HEK293 (cell line): ENCODE measurements around the gene ESPNL.
A peak's percentile ranks its signal among the peaks of the same experiment; 100 is the strongest.

Experiments
- CTCF ChIA-PET: fragments of 350-600 bp; formaldehyde crosslinking; extraction: SDS; loops from one replicate; lab custom pipeline; 2021; ENCODE audit warnings: antibody characterized with exemption; lab: Yijun Ruan, JAX
- POLR2A ChIA-PET: fragments of 300-600 bp; formaldehyde crosslinking; extraction: SDS; loops from one replicate; lab custom pipeline; 2020; ENCODE audit warnings: antibody characterized with exemption, inconsistent platforms; lab: Yijun Ruan, JAX
- H3K27ac ChIP-seq: fragments of 200-500 bp; sonication (Bioruptor generic); 2 replicates; pipeline ENCODE4 v1.5.1; 2014; ENCODE audit warnings: low read depth, low read length, control low read depth, inconsistent platforms; ENCODE audit errors: extremely low read depth
- H3K36me3 ChIP-seq, 2 experiments: fragments of 200-500 bp in 1 of 2; sonication (Bioruptor generic) in 1 of 2; 1 replicate in 1 of 2; 2 replicates in 1 of 2; pipeline ENCODE4 v1.5.1; 2014 to 2017; ENCODE audit warnings: inconsistent platforms in 2 of 2, low read length in 2 of 2; ENCODE audit not compliant: control insufficient read depth in 2 of 2, insufficient read depth in 1 of 2
- H3K4me1 ChIP-seq: fragments of 200-500 bp; sonication (Bioruptor generic); 2 replicates; pipeline ENCODE4 v1.5.1; 2014; ENCODE audit warnings: mild to moderate bottlenecking, low read length, inconsistent platforms; ENCODE audit not compliant: control insufficient read depth, insufficient read depth
- H3K4me3 ChIP-seq: 2 replicates; pipeline ENCODE4 v1.5.1; 2011; ENCODE audit warnings: low read depth, mild to moderate bottlenecking, control low read depth, low read length, moderate library complexity
- H3K9me3 ChIP-seq: fragments of 200-500 bp; sonication (Bioruptor generic); 2 replicates; pipeline ENCODE4 v1.5.1; 2014; ENCODE audit warnings: low read depth, low read length, inconsistent platforms; ENCODE audit not compliant: control insufficient read depth, insufficient read depth
- SCRT2 ChIP-seq: fragments of 450-650 bp; formaldehyde crosslinking; IDR thresholded peaks from 2 replicates; pipeline ENCODE4 v1.5.1; 2016; ENCODE audit warnings: missing biosample characterization, missing genetic modification characterization
- WT1 ChIP-seq: fragments of 450-650 bp; formaldehyde crosslinking; IDR thresholded peaks from 2 replicates; pipeline ENCODE4 v1.5.1; 2016; ENCODE audit warnings: missing biosample characterization, missing genetic modification characterization
- ZBTB1 ChIP-seq: fragments of 450-650 bp; formaldehyde crosslinking; IDR thresholded peaks from 2 replicates; pipeline ENCODE4 v1.5.1; 2016; ENCODE audit warnings: missing biosample characterization, missing genetic modification characterization
- ZFP3 ChIP-seq: fragments of 450-650 bp; formaldehyde crosslinking; IDR thresholded peaks from 2 replicates; pipeline ENCODE4 v1.5.1; 2016; ENCODE audit warnings: low read depth, missing biosample characterization, missing genetic modification characterization
- ZNF133 ChIP-seq: fragments of 450-650 bp; formaldehyde crosslinking; IDR thresholded peaks from 2 replicates; pipeline ENCODE4 v1.5.1; 2016; ENCODE audit warnings: missing biosample characterization, missing genetic modification characterization
- ZNF138 ChIP-seq: fragments of 450-650 bp; formaldehyde crosslinking; IDR thresholded peaks from 2 replicates; pipeline ENCODE4 v1.5.1; 2016; ENCODE audit warnings: missing biosample characterization, missing genetic modification characterization, borderline replicate concordance
- ZNF174 ChIP-seq: fragments of 450-650 bp; formaldehyde crosslinking; IDR thresholded peaks from 2 replicates; pipeline ENCODE4 v1.5.0; 2017; ENCODE audit warnings: missing biosample characterization, mild to moderate bottlenecking, missing genetic modification characterization
- ZNF404 ChIP-seq: fragments of 450-650 bp; formaldehyde crosslinking; IDR thresholded peaks from 2 replicates; pipeline ENCODE4 v1.5.1; 2017; ENCODE audit warnings: missing biosample characterization, missing genetic modification characterization
- ZNF48 ChIP-seq: fragments of 450-650 bp; formaldehyde crosslinking; IDR thresholded peaks from 2 replicates; pipeline ENCODE4 v1.5.1; 2016; ENCODE audit warnings: missing biosample characterization, missing genetic modification characterization
- ZNF843 ChIP-seq: fragments of 450-650 bp; formaldehyde crosslinking; IDR thresholded peaks from 2 replicates; pipeline ENCODE4 v1.5.1; 2016; ENCODE audit warnings: missing biosample characterization, missing genetic modification characterization
- TF ChIP-seq, protein P1 (sequence below): fragments of 450-650 bp; IDR thresholded peaks from 2 replicates; pipeline ENCODE4 v1.5.1; 2018; ENCODE audit warnings: missing biosample characterization, mild to moderate bottlenecking, missing genetic modification characterization
- TF ChIP-seq, protein P2 (sequence below): fragments of 450-650 bp; formaldehyde crosslinking; IDR thresholded peaks from 2 replicates; pipeline ENCODE4 v1.5.1; 2016; ENCODE audit warnings: missing biosample characterization, missing genetic modification characterization
- TF ChIP-seq, protein P3 (sequence below): fragments of 450-650 bp; formaldehyde crosslinking; IDR thresholded peaks from 2 replicates; pipeline ENCODE4 v1.5.1; 2017; ENCODE audit warnings: missing biosample characterization, missing genetic modification characterization
- TF ChIP-seq, protein P4 (sequence below): fragments of 450-650 bp; formaldehyde crosslinking; IDR thresholded peaks from 2 replicates; pipeline ENCODE4 v1.5.1; 2016; ENCODE audit warnings: missing biosample characterization, missing genetic modification characterization

ESPNL gene

DNA sequence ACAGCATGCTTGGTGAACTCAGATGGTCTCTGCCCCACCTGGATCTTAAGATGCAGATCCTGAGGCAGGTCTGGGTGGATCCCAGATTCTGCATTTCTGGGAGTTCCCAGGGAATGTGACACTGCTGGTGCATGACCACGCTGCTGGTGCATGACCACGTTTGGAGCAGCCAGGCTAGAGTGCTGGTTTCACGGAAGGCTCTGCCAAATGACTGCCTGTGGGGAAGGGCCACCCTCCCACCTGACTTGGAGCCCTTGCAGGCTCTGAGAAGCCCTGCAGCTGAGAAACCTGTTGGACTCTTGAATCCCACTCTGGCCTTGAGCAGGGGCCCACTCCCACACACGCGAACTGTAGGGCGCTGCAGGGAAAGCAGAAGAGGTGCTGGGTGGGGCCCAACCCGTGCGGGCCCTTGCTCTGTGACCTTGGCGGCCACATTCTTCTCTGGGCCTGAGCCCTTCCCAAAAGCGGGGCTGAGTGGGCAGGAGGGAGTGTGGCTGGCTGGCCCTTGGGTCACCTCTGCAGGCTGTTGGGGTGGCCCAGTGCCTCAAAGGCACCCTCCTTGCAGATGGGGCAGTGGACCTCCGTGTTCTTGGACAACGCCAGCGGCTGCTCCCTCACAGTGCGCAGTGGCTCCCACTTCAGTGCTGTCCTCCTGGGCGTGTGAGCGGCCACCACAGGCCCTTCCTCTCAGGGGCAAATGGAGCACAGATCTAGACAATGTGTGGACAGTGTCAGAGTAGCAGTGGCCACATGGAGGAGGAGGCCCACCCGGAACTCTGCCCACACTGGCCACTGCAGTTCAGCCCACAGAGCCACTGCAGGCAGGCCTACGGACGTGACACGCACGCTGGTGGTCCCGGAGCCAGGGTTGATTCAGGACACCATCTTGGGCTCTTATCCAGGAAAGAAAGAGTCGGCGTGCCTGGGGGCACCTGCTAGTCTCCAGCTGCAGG is 66.5 kb downstream of the ESPNL start:
- TF ChIP-seq ZNF174 (tag by site-specific recombination) (no peak), ZNF133 (tag by site-specific recombination) (no peak), SCRT2 (tag by site-specific recombination) (peak; percentile 53; the same call in 1 of the 2 replicates)
- TF ChIP-seq, protein P1, sequence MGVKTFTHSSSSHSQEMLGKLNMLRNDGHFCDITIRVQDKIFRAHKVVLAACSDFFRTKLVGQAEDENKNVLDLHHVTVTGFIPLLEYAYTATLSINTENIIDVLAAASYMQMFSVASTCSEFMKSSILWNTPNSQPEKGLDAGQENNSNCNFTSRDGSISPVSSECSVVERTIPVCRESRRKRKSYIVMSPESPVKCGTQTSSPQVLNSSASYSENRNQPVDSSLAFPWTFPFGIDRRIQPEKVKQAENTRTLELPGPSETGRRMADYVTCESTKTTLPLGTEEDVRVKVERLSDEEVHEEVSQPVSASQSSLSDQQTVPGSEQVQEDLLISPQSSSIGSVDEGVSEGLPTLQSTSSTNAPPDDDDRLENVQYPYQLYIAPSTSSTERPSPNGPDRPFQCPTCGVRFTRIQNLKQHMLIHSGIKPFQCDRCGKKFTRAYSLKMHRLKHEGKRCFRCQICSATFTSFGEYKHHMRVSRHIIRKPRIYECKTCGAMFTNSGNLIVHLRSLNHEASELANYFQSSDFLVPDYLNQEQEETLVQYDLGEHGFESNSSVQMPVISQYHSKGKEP, result no peak
- Histone ChIP-seq H3K27ac (no peak overlapping the region), H3K36me3 (peaks cover 3 to 58% of the 10 kb centered on the region in 2 experiments; a peak in 2 of 3 replicates), H3K4me3 (no peak overlapping the region), H3K9me3 (no peaks in the 10 kb centered on the region), H3K4me1 (peaks cover 8% of the 10 kb centered on the region; the same call in 1 of the 2 replicates)
- ChIA-PET POLR2A (no interaction called here), CTCF (interaction anchor here (0.5 to 1.9 kb wide), 2 partner anchors 8 to 1046 kb away, joined by 3 to 6 read pairs; partner anchors contain the start of gene ERFE)

DNA sequence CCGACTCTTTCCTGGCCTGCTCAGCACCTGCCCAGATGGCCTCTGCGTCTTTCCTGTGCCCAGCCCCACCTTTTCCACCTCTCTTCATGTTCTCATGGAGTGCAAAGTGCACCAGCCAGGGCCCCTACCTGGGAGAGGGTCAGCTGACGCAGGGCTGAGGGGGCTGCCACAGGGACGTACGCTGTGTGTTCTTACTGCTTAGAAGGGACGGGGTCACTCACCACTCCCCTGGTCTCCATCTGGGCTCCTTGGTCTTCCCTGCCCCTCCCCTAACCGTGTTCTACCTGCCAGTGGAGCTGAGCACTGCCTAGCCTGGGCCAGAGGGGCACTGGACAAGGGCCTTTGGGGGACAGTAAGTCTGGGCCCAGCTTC is 67.2 kb downstream of the ESPNL start:
- TF ChIP-seq ZNF48 (no peak), ZBTB1 (tag by site-specific recombination) (no peak), ZNF843 (tag by site-specific recombination) (no peak), WT1 (tag by site-specific recombination) (no peak), ZFP3 (tag by site-specific recombination) (no peak), ZNF404 (tag by site-specific recombination) (no peak)
- TF ChIP-seq, protein P2, sequence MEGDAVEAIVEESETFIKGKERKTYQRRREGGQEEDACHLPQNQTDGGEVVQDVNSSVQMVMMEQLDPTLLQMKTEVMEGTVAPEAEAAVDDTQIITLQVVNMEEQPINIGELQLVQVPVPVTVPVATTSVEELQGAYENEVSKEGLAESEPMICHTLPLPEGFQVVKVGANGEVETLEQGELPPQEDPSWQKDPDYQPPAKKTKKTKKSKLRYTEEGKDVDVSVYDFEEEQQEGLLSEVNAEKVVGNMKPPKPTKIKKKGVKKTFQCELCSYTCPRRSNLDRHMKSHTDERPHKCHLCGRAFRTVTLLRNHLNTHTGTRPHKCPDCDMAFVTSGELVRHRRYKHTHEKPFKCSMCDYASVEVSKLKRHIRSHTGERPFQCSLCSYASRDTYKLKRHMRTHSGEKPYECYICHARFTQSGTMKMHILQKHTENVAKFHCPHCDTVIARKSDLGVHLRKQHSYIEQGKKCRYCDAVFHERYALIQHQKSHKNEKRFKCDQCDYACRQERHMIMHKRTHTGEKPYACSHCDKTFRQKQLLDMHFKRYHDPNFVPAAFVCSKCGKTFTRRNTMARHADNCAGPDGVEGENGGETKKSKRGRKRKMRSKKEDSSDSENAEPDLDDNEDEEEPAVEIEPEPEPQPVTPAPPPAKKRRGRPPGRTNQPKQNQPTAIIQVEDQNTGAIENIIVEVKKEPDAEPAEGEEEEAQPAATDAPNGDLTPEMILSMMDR, result no peak
- TF ChIP-seq, protein P3, sequence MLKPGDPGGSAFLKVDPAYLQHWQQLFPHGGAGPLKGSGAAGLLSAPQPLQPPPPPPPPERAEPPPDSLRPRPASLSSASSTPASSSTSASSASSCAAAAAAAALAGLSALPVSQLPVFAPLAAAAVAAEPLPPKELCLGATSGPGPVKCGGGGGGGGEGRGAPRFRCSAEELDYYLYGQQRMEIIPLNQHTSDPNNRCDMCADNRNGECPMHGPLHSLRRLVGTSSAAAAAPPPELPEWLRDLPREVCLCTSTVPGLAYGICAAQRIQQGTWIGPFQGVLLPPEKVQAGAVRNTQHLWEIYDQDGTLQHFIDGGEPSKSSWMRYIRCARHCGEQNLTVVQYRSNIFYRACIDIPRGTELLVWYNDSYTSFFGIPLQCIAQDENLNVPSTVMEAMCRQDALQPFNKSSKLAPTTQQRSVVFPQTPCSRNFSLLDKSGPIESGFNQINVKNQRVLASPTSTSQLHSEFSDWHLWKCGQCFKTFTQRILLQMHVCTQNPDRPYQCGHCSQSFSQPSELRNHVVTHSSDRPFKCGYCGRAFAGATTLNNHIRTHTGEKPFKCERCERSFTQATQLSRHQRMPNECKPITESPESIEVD (tag by site-specific recombination), result no peak
- peaks cover 8% of the 10 kb centered on the region; the same call in 1 of the 2 replicates for H3K4me1 ChIP-seq
- H3K27ac ChIP-seq, result no peak overlapping the region
- ChIA-PET CTCF (interaction anchor here (0.5 to 1.9 kb wide), 2 partner anchors 8 to 1046 kb away, joined by 3 to 6 read pairs; partner anchors contain the start of gene ERFE), POLR2A (no interaction called here)
- peaks cover 3 to 64% of the 10 kb centered on the region in 2 experiments; a peak in 2 of 3 replicates for H3K36me3 ChIP-seq
- H3K9me3 ChIP-seq, result no peaks in the 10 kb centered on the region
- H3K4me3 ChIP-seq, result no peak overlapping the region

DNA sequence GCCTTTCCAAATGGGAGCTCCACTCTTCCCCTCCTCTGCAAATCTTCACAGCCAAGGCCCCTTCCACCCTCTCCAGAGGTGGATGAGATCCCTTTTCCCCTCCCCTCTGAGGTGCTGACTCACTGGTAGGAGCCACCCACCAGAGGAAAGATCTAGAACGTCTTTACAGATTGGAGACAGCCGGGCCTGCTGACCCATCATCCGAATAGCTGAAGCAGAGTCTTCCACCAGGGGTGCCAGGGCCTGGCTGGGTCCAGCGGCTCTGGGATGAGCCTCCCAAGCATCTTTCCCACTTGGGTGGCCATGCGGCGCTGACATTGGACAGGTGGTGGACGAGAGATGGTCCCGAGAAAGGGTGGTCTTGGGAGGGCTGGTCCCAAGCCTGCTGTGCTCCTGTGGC is 67.6 kb downstream of the ESPNL start:
- Histone ChIP-seq H3K9me3 (no peaks in the 10 kb centered on the region), H3K36me3 (peaks cover 3 to 69% of the 10 kb centered on the region in 2 experiments; a peak in 2 of 3 replicates), H3K27ac (no peak overlapping the region), H3K4me1 (peaks cover 8% of the 10 kb centered on the region; the same call in 1 of the 2 replicates), H3K4me3 (no peak overlapping the region)
- ChIA-PET POLR2A (no interaction called here), CTCF (interaction anchor here (1.9 kb wide), 1 partner anchor 9 kb away, joined by 6 read pairs; the partner anchor contains the start of gene ERFE)
- TF ChIP-seq SCRT2 (tag by site-specific recombination) (no peak), ZNF138 (tag by site-specific recombination) (no peak)
- TF ChIP-seq, protein P4, sequence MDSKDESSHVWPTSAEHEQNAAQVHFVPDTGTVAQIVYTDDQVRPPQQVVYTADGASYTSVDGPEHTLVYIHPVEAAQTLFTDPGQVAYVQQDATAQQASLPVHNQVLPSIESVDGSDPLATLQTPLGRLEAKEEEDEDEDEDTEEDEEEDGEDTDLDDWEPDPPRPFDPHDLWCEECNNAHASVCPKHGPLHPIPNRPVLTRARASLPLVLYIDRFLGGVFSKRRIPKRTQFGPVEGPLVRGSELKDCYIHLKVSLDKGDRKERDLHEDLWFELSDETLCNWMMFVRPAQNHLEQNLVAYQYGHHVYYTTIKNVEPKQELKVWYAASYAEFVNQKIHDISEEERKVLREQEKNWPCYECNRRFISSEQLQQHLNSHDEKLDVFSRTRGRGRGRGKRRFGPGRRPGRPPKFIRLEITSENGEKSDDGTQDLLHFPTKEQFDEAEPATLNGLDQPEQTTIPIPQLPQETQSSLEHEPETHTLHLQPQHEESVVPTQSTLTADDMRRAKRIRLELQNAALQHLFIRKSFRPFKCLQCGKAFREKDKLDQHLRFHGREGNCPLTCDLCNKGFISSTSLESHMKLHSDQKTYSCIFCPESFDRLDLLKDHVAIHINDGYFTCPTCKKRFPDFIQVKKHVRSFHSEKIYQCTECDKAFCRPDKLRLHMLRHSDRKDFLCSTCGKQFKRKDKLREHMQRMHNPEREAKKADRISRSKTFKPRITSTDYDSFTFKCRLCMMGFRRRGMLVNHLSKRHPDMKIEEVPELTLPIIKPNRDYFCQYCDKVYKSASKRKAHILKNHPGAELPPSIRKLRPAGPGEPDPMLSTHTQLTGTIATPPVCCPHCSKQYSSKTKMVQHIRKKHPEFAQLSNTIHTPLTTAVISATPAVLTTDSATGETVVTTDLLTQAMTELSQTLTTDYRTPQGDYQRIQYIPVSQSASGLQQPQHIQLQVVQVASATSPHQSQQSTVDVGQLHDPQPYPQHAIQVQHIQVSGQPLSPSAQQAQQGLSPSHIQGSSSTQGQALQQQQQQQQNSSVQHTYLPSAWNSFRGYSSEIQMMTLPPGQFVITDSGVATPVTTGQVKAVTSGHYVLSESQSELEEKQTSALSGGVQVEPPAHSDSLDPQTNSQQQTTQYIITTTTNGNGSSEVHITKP (tag by site-specific recombination), result 0 out of 2 replicates have a peak, but pooled peaks have one; percentile 9
